Embryonic facial prominence (tissue), 1 donor: Measurements from ENCODE around the gene MLLT3.

ENCODE experiments used
- DNase-seq: peaks from one replicate; pipeline ENCODE4 v3.0.0-alpha.2; 2016; ENCODE audit errors: extremely low spot score

Gene MLLT3

GRCh38 chr9:20382460-20383071, 239.7 kb downstream of the MLLT3 start:
- peak; percentile 30 for DNase-seq

- DNase-seq: no peak
Measured at GRCh38 chr9:20380546-20380945, 241.8 kb downstream of the MLLT3 start.

GRCh38 chr9:20379804-20380225, 242.5 kb downstream of the MLLT3 start:
- no peak for DNase-seq

GRCh38 chr9:20378851-20379250, 243.4 kb downstream of the MLLT3 start:
- DNase-seq: no peak

GRCh38 chr9:20377790-20378189, 244.5 kb downstream of the MLLT3 start:
- no peak for DNase-seq

- DNase-seq: no peak
Measured at GRCh38 chr9:20376731-20377375, 245.4 kb downstream of the MLLT3 start.

- DNase-seq: no peak
Measured at GRCh38 chr9:20376042-20376441, 246.3 kb downstream of the MLLT3 start.

GRCh38 chr9:20373263-20373662, 249.0 kb downstream of the MLLT3 start:
- DNase-seq: no peak

- DNase-seq: no peak
Measured at GRCh38 chr9:20369391-20369790, 252.9 kb downstream of the MLLT3 start.

- no peak for DNase-seq
Measured at GRCh38 chr9:20367855-20368254, 254.4 kb downstream of the MLLT3 start.

GRCh38 chr9:20364959-20365358, 257.3 kb downstream of the MLLT3 start:
- DNase-seq: no peak

- DNase-seq: no peak
Measured at GRCh38 chr9:20363233-20363632, 259.1 kb downstream of the MLLT3 start.

GRCh38 chr9:20361656-20362570, 260.4 kb downstream of the MLLT3 start:
- no peak for DNase-seq

GRCh38 chr9:20361229-20361628, 261.1 kb downstream of the MLLT3 start:
- no peak for DNase-seq

- no peak for DNase-seq
Measured at GRCh38 chr9:20358207-20358606, 264.1 kb downstream of the MLLT3 start.

- DNase-seq: no peak
Measured at GRCh38 chr9:20357037-20357432, 265.3 kb downstream of the MLLT3 start.

GRCh38 chr9:20356403-20357036, 265.8 kb downstream of the MLLT3 start:
- DNase-seq: peak; percentile 53

GRCh38 chr9:20355022-20355421, 267.3 kb downstream of the MLLT3 start:
- DNase-seq: no peak

- no peak for DNase-seq
Measured at GRCh38 chr9:20353931-20354652, 268.2 kb downstream of the MLLT3 start.

GRCh38 chr9:20353524-20353923, 268.8 kb downstream of the MLLT3 start:
- no peak for DNase-seq

GRCh38 chr9:20352591-20352990, 269.7 kb downstream of the MLLT3 start:
- no peak for DNase-seq
